HPDE6-E6E7 (cell line): Measurements from ENCODE around the gene MOSMO.
"Not testable (repeated sequence)": the region's sequence is repeated elsewhere in the genome, so short reads cannot be mapped to it uniquely, and the experiment has no call there.

Experiments
- DNase-seq: peaks from one replicate; pipeline ENCODE4 v3.0.0; 2011; ENCODE audit warnings: missing footprints; ENCODE audit errors: extremely low spot score

The MOSMO gene

DNA sequence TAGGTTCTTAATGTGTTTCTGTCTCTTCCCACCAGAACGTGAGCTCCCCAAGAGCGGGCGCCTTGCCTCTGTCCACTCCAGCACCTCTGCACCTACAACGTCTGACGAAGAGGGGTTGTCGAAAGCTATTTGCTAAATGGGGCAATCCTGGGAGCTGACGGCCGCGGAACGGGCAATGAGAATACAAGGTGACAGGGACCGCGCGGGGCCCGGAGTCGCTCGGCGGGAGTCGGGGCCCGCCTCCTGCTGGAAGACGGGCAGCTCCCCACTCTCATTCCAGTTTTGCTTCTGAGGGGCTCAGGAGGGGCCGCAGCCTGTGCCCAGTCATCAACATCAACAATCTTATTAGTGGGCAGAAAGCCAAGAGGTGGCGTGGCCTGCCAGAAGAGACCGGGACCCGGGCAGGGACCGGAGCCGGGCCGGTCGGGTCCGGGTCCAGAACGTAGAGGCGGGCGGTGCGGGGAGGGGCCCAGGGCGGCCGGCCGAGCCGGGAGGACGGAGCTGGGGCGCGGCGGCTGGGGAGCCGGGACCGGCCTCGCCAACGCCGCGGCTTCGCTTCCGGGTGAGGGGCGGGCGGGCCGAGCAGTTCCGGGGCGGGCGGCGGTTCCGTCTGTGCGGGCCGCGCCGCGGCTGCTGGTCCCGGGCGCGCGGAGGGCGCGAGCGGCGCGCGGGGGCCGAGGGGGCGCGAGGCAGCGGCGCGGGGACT, at the start of gene MOSMO:
TSS of gene MOSMO (plus strand) at position 603 of the 706 bp plus-strand sequence. CDS start 191 bp downstream, outside the sequence.
- peak; percentile 57 for DNase-seq

DNA sequence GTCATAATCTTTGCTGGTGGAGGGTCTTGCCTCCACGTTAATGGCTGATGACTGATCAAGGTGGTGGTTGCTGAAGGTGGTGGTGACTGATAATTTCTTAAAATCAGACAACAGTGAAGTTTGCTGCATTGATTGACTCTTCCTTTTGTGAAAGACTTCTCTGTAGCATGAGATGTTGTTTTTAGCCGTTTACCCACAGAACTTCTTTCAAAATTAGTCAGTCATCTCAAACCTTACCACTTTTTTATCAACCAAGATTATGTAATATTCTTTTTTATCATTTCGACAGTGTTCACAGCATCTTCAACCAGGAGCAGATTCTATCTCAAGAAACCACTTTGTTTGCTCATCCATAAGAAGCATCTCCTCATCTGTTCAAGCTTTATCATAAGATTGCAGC, 48.9 kb upstream of the MOSMO start:
- DNase-seq: no peak

DNA sequence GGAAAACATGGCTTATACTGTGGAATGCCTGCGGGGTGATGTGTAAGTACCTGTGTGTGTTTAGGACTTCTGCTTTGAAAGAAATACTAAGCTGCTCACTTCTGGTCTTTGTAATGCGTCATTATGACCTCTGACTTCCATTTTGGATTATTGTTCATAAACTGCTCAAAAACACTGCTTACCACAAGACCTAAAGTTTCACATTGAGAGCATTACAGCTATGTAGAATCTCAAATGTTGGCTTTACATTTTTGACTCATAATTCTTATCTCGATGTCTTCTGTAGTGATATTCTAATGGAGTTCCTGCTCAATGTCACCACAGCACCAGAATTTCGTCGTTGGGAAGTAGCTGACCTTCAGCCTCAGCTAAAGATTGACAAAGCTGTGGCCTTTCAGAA, 45.4 kb upstream of the MOSMO start:
- no peak for DNase-seq

DNA sequence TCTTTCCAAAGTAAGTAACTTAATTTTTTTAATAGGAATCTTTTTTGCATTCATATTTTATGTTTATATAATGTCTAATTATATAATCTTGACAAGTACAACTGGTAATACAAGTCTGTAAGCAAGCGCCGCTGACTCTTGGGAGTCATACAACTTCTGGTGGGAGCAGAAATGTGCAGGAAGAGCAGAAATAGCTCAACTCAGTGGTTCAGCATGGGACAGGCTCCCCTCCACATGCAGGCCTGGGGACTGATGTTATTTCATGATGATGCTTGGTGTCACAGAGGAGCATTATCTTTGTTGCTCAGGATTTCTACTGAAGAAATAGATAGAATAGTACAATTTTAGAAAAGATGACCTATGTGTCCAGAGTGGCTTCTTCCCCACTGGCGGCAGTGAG, 44.0 kb upstream of the MOSMO start:
- no peak for DNase-seq

DNA sequence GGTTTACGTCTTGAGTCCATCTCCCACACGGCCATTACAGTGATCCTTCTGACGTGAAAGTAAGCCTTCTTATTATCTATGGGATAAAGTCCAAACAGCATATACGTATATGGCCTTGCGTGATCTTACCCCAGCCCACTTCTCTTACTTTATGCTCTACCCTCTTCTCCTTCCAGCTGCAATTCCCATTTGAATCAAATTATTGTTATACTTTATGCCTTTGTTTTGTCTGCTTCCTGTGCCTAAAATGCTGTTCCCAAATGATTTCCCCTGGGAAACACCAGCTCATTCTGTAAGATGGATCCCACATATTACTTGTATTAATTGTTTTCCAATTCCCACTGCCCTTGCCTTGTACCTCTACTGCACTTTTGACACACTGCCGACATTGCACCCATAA, 43.6 kb upstream of the MOSMO start:
- DNase-seq: no peak

DNA sequence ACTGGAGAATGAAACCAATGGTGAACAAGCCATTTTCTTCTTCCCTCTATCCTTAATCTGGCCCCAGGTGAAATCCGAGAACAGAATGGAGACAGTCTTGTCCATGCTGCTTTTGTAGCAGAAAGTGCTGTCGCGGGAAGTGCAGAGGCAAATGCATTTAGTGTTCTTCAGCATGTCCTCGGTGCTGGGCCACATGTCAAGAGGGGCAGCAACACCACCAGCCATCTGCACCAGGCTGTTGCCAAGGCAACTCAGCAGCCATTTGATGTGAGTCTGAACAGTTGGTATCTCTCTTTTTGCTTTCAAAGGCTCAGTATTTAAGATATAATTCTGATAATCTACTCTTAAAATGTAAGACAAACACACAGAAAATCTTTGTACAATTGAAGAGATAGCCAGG, 36.1 kb upstream of the MOSMO start:
- DNase-seq: no peak

DNA sequence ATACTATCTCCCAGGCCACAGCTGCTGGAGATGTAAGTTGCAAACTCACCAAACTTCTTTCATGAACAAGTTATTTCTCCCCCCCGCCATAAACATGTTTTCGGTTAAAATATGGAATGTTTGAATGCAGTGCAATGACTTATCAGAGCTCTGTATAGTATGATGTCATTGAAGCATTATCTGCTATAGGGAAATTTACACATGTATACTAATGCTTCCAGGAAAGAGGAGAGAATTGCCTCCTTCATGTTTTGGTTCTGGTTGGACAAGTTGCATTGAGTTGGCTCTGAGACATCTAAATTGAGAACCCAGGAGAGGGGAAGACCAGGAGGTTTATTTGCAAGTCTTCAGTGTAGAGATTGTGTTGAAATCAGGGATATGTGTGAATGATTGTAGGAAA, 34.0 kb upstream of the MOSMO start:
- no peak for DNase-seq

DNA sequence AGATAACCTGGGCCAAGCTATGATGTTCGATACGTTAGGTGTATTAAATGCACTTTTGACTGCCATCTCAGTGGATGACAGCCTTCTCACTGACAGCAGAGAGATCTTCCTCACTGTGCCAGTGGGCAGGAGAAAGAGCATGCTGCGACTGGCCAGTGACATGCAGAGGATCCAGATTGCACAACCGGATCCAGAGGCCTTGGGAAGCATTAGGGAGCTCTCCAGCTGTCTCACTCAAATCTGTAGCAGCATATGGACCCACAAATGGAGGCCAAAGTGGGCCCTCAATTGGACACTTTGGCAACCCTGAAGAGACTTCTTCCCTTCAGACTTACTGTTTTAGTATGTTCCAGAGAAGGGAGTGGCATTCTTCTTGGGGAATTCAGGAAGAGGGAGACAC, 27.9 kb upstream of the MOSMO start:
- no peak for DNase-seq

DNA sequence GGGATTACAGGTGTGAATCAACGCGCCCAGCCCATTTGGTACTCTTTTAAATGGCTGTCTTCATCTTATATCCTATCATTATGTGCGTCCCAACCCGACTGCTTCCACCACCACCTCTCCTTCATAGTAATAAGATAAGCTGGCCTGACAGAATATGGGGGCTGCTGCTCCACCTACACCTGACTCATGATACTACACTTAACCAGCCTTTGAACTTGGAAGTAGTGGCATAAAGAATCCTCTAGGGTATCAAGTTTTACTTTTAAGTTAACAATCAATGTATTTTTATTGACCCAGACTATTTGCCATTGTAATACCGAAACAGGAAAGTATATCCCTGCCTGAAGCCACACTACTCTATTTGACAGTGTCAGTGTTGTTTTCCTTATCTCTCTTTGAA, 25.8 kb upstream of the MOSMO start:
- DNase-seq: no peak

DNA sequence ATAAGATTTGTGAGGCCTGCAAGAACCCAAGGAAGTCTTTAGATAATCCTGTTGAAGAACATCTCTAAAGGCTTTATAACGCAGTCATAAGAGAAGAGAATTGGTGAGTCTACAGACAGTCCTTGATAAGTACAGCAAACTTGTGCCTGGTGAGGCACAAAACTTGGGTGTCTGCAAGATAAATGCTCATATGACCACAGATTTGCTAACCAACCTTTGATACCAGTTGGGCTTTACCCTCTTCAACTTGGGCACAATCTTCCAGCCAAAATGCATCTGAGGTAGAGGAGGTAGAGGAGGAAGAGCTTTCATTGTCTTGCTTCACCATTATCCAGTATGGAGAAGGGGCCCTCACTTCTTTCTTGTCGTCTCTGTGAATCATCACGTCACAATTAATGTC, 23.8 kb upstream of the MOSMO start:
- DNase-seq: no peak

DNA sequence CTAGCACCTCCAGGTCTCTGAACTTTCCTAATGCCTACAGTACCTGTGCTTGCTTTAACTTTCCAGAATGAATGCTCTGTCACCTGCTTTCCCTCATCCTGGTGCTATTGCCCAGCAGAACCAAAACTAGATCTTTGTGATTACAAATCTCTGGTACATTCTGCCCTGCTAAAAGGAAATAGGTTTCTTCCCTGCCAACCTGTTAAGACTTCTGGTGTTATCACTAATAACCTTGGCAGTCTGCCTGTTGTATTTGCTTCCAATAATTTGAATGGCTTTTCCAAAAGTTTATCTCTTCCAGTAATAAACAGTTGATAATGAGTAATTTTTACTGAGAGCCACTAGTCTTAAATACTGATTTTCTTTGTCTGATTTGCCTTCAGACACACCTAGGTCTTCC, 22.4 kb upstream of the MOSMO start:
- DNase-seq: no peak

DNA sequence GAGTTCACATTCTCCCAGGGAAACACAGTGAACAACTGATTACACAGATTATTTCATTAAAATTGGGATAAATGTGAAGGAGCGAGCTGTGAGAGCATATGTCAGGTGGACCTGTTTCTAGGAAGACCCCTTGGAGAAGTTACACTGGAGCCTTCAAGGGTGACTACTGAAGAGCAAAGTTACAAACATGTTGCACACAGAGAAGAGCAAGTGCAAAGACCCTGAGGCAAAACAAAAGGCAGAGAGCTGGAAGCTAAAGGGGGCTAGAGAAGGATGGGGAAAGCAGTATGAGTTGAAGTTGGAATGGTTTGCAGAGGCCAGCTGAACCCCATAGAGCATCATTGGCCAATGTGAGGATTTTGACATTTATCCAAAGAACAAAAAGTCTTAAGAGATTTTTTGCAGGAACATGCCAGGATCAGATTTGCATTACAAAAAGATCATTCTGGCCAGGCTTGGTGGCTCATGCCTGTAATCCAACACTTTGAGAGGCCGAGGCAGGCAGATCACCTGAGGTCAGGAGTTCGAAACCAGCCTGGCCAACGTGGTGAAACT, 21.1 kb upstream of the MOSMO start:
- DNase-seq: no peak

DNA sequence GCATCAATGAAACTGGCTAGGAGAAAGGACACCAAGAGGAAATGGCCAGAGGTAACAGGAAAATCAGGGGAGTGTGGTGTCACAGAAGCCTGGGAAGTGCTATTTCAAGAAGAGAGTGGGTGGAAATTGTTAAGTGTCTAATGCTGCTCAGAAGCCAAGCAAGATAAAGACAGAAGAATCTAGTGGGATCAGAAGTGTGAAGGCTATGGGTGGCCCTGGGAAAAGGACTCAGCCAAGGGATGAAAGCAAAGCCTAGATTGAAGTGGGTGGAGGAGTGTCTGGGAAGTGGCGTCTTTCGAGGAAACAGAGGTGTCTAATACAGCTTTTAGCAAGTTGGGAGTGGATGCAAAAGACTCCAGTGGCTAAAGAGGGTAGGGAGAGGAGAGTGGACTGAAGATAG, 20.4 kb upstream of the MOSMO start:
- DNase-seq: no peak

DNA sequence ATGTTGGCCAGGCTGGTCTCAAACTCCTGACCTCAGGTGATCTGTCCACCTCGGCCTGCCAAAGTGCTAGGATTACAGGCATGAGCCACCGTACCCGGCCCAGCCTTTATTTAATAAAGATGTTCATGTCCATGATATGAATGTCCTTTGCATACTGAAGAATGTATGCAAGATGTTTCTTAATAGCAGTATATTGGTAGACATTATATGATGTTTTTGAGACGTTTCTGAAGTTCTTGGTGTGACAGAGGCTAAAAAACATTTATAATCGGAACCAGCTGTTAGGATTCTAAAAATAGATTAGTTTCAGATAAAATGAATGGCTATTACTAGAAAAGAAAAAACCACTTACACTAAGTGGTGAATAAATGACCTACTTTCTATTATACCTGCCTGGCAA, 18.8 kb upstream of the MOSMO start:
- DNase-seq: no peak

DNA sequence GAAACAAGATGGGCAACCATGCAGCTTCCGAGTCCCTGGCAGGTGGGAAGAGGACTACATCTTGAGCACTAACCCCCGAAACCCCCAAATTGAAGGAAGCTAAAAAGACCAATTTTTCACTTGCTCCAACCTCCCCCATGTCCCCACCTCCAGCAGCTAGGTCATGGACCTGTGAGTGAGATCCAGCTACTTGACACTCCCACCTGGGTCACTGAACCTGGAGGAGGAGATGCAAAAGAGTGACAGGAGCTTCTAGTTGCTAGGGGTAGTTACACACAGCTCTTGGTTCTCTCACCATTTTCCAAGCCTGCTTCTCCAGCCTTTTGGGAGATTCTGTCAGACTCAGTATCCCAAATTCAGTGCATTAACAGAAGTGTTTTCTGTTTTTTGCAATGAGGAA, 18.2 kb upstream of the MOSMO start:
- DNase-seq: no peak

DNA sequence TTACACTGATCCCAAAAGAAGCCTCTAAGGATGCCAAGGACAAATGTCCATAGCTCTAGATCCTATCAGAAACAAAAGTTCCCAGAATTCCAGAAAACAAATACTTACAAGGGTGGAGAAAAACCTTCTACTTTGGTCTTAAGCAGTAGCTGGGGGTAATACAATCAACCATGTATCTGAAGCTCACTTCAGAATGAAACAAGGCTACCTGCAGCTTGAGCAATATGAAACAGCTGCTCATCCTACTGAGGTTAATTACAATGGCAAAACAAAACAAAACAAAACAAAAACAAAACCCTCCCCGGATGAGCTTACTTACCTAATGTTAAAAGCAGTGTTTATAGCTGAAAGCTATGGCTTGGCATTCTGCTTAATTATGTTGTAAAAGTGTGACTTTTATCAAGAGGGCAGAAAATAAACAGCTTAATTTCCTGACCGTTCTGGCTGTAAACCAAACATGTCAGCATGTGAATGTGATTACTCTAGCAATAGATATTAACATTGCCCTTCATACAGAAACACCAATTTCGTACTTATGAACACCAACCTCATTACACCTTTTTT, 17.4 kb upstream of the MOSMO start:
- no peak for DNase-seq

DNA sequence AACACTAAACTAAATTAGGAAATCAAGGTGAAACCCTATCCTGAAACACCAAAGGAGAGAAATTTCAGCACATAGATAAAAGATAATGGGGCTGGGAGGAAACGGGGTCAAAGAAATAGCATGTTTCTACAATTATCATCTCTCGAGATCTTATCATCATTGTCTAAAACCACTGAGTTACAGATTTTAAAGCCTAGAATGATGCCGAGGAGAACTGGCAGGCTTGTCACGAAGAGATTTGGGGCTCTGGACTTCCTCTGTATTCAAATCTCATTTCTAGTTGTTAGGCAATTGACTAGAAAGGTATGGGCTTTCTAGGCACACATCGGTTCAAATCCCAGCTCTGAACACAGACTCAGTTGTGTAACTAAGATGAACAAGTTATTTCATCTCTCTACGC, 16.3 kb upstream of the MOSMO start:
- no peak for DNase-seq

DNA sequence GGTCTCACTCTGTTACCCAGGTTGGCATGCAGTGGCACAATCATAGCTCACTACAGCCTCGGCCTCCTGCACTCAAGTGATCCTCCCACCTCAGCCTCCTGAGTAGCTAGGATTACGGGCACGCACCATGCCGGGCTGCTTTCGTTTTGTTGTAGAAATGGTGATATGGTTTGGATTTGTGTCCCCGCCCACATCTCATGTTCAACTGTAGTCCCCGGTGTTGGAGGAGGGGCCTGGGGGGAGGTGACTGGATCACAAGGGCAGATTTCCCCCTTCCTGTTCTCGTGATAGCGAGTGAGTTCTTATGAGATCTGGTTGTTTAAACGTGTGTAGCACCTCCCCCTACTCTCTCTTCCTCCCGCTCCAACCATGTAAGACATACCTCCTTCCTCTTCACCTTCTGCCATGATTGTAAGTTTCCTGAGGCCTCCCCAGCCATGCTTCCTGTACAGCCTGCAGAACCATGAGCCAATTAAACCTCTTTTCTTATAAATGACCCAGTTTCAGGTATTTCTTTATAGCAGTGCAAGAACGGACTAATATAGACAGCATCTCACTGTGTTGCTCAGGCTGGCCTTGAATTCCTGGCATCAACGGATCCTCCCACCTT, 12.9 kb upstream of the MOSMO start:
- DNase-seq: no peak

DNA sequence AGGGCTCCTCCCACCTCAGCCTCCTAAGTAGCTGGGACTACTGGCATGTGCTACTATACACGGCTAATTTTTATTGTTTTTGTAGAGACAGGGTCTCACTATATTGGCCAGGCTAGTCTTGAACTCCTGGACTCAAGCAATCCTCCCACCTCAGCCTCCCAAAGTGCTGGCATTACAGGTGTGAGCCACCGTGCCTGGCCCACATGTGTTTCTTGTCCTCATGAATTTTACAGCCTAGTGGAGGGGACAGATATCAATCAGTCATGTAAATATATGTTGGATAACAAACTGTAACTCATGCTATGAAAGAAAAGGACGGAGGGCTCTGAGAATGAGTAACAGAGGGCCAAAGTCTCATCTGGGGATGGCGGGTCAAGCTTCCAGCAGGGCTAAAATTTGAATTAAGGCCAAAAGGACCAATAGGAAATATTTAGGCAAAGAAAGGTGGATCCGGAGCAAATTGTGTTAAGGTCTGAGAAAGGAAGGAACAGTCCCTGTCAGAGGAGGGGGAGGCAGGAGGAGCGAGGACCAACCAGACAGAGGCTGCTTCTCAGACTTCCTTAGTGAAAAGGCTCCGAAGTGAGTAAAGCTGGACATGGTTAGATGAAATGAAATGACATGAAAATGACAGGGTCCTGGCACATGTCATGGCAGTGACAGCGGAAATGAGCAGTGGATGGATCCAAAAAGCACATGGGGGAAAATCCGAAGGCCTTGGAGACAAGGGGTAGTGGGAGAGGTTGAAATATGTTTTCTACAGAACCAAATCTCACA, 10.8 kb upstream of the MOSMO start:
- DNase-seq: no peak

DNA sequence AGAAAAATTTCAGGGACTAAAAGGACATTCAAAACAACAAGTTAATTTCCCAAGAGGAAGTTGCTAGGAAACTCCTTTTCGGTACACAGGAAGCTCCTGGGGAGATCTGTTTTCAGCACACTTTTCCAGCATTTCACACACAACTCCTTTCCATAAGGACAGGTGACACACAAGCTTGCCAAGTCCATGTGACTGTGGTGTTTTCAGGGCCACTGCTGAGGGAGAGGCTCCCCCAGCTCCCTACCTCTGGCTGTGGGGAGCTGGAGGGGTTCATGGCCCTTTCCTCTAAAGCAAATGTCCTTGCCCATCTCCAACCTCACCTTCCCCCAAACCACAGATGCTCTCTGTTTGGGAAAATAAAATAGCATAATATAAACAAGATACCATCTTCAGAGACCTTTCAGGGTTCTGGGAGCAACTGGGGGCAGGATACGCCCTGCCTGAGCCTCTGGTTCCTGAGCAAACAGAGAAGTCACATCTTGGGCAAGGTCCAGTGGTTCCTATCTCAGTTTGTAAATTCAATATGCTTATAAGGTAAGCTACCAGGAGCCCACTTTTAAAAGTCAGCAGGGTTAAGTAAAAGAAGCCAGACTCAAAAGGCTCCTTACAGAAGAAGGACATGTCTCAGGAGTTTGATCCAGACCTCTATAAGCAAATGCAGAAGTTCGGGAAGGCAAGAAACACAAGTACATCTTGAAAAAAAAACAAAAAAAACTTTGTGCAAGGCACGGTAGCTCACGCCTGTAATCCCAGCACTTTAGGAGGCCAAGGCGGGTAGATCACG, 10.0 kb upstream of the MOSMO start:
- no peak for DNase-seq

DNA sequence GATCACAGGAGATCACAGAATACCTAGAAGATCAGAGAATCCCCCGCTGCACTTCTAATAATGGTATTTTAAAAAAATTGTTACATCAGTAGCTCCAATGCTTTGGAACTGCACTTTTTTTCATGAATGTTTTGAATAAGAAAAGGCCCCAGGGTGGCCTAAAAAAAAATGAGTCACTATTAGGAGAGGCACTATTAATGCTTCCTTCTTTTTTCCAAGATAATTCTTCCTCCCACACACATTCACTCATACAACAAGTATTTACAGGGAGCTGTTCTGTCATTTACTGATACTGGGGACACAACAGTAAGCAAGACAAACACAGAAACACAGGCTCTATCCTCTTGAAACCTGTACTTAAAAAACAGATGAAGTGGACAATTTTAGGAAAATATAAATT, 6.3 kb upstream of the MOSMO start:
- peak; percentile 49 for DNase-seq

DNA sequence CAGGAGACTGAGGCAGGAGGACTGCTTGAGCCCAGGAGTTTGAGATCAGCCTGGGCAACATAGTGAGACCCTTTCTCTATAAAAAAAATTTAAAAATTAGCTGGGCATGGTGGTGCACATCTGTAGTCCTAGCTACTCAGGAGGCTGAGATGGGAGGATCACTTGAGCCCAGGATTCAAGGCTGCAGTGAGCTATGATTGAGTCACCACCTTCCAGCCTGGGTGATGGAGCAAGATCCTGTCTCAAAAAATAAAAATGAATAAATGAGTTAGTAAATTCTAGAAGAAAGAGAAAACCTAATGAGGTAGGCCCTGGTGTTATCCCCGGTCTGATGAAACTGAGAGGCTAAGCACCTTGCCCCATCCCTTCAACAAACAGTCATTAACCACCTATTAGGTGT, 5.9 kb upstream of the MOSMO start:
- not testable (repeated sequence) for DNase-seq
